A673 (cell line): ENCODE data around the gene CDYL2. TPM values are rescaled to one million over a fixed set of nuclear protein-coding genes. Genes with fewer than 3 reads are reported as not detected.

Experiments used
- BruUV-seq: library from RNA; stranded (reverse); fragments of 400-500 nt; replicated peaks from 2 replicates; lab custom pipeline; 2021; lab: Mats Ljungman, UMichigan
- CTCF ChIA-PET: fragments of 300-600 bp; sonication (Branson Sonifier 250); formaldehyde crosslinking; loops from one replicate; lab custom pipeline; 2022; ENCODE audit warnings: antibody characterized with exemption; lab: Charles Lee
- POLR2A ChIA-PET: fragments of 300-600 bp; sonication (Branson Sonifier 250); formaldehyde crosslinking; loops from one replicate; lab custom pipeline; 2022; ENCODE audit warnings: antibody characterized with exemption; ENCODE audit not compliant: low non-redundant PET; lab: Charles Lee
- DNase-seq: peaks from one replicate; pipeline ENCODE4 v3.0.0-alpha.2; 2015; ENCODE audit warnings: low spot score
- H3K27ac ChIP-seq: fragments of 200-600 bp; sonication (generic); 2 replicates; pipeline ENCODE4 v1.5.1; 2016; ENCODE audit warnings: mixed run types, low read depth, mild to moderate bottlenecking, mixed read lengths, antibody characterized with exemption, low read length; ENCODE audit not compliant: poor library complexity, severe bottlenecking
- H3K27me3 ChIP-seq: fragments of 200-600 bp; sonication (generic); replicated peaks from 2 replicates; pipeline ENCODE4 v1.6.1; 2017; ENCODE audit warnings: mixed run types, low read depth, mild to moderate bottlenecking, mixed read lengths, antibody characterized with exemption, low read length; ENCODE audit not compliant: insufficient read depth, poor library complexity
- H3K36me3 ChIP-seq: fragments of 200-600 bp; sonication (generic); 2 replicates; pipeline ENCODE4 v1.6.1; 2016; ENCODE audit warnings: mixed run types, mild to moderate bottlenecking, mixed read lengths, antibody characterized with exemption, low read length; ENCODE audit not compliant: insufficient read depth, poor library complexity, severe bottlenecking
- H3K4me1 ChIP-seq: fragments of 200-600 bp; sonication (generic); 2 replicates; pipeline ENCODE4 v1.6.1; 2017; ENCODE audit warnings: mixed run types, mild to moderate bottlenecking, mixed read lengths, antibody characterized with exemption, low read length; ENCODE audit not compliant: insufficient read depth, poor library complexity, severe bottlenecking
- H3K4me3 ChIP-seq: fragments of 200-600 bp; sonication (generic); 2 replicates; pipeline ENCODE4 v1.5.1; 2016; ENCODE audit warnings: low read depth, mixed run types, mild to moderate bottlenecking, mixed read lengths, low read length; ENCODE audit not compliant: poor library complexity, severe bottlenecking
- H3K9me3 ChIP-seq: fragments of 200-600 bp; sonication (generic); 2 replicates; pipeline ENCODE4 v1.6.1; 2016; ENCODE audit warnings: mixed run types, low read depth, mild to moderate bottlenecking, mixed read lengths, antibody characterized with exemption, low read length; ENCODE audit not compliant: poor library complexity, severe bottlenecking
- CTCF ChIP-seq: fragments of 300-800, 200-600 bp; sonication (generic); conservative IDR thresholded peaks from 2 replicates; pipeline ENCODE4 v1.5.1; 2017; ENCODE audit warnings: low read depth, mild to moderate bottlenecking, antibody characterized with exemption, low read length, moderate library complexity, mixed read lengths
- EZH2 ChIP-seq: fragments of 200-600 bp; sonication (generic); IDR thresholded peaks from 2 replicates; pipeline ENCODE4 v1.6.1; 2017; ENCODE audit warnings: borderline replicate concordance, low read depth, mild to moderate bottlenecking, mixed read lengths, antibody characterized with exemption, low read length; ENCODE audit not compliant: poor library complexity, severe bottlenecking
- intact Hi-C: fragments of 100-400 bp; cut with micrococcal nuclease; formaldehyde crosslinking; loops from one replicate; pipeline ENCODE4 v1.10.0; 2022; ENCODE audit not compliant: unreplicated experiment
- total RNA-seq: library from RNA; stranded (reverse); gene quantifications from 2 replicates; pipeline ENCODE4 v1.2.3, GENCODE V29; 2021

CDYL2 gene
- total RNA-seq, 1 experiment from 2014 or later: 0.64 TPM

GRCh38 chr16:80608946-80609345 lies 195.5 kb downstream of the CDYL2 start:
- Histone ChIP-seq H3K9me3 (no peaks in the 10 kb centered on the region), H3K4me3 (no peak overlapping the region), H3K27me3 (no peaks in the 10 kb centered on the region), H3K27ac (no peak overlapping the region), H3K36me3 (no peaks in the 10 kb centered on the region), H3K4me1 (no peaks in the 10 kb centered on the region)
- intact Hi-C loops: no loop called here
- no peak for TF ChIP-seq EZH2
- no peak for TF ChIP-seq CTCF
- ChIA-PET POLR2A (no interaction called here), CTCF (no interaction called here)
- no TSS peak for BruUV-seq
- DNase-seq: no peak

GRCh38 chr16:80607204-80607603 lies 197.2 kb downstream of the CDYL2 start:
- no peaks in the 10 kb centered on the region for H3K9me3 ChIP-seq
- no peak for DNase-seq
- no TSS peak for BruUV-seq
- H3K27me3 ChIP-seq: no peaks in the 10 kb centered on the region
- H3K36me3 ChIP-seq: no peaks in the 10 kb centered on the region
- TF ChIP-seq EZH2: no peak
- no peak for TF ChIP-seq CTCF
- POLR2A ChIA-PET: no interaction called here
- CTCF ChIA-PET: no interaction called here
- intact Hi-C loops: no loop called here
- no peak overlapping the region for H3K4me3 ChIP-seq
- H3K4me1 ChIP-seq: no peaks in the 10 kb centered on the region
- H3K27ac ChIP-seq: no peak overlapping the region

GRCh38 chr16:80606221-80606766 lies 198.1 kb downstream of the CDYL2 start:
- no peak overlapping the region for H3K4me3 ChIP-seq
- intact Hi-C loops: no loop called here
- no peaks in the 10 kb centered on the region for H3K9me3 ChIP-seq
- DNase-seq: no peak
- no TSS peak for BruUV-seq
- H3K27ac ChIP-seq: no peak overlapping the region
- H3K36me3 ChIP-seq: no peaks in the 10 kb centered on the region
- CTCF ChIA-PET: no interaction called here
- no peaks in the 10 kb centered on the region for H3K4me1 ChIP-seq
- H3K27me3 ChIP-seq: no peaks in the 10 kb centered on the region
- no peak for TF ChIP-seq CTCF
- TF ChIP-seq EZH2: no peak
- POLR2A ChIA-PET: no interaction called here
